MM.1S (cell line): Measurements from ENCODE around the gene EFNA5.

ENCODE experiments used
- DNase-seq: peaks from one replicate; pipeline ENCODE4 v3.0.0-alpha.2; 2015
- H2AFZ ChIP-seq: fragments of 300-600 bp; sonication (generic); 2 replicates; pipeline ENCODE4 v1.6.0; 2016; ENCODE audit warnings: antibody characterized with exemption, low read length
- H3F3A ChIP-seq: fragments of 300-600 bp; sonication (generic); 2 replicates; pipeline ENCODE4 v1.6.1; 2016; ENCODE audit warnings: mild to moderate bottlenecking, antibody characterized with exemption, low read length, moderate library complexity, mixed read lengths; ENCODE audit not compliant: insufficient read depth
- H3K27ac ChIP-seq: fragments of 300-600 bp; sonication (generic); 2 replicates; pipeline ENCODE4 v1.5.1; 2016; ENCODE audit warnings: mild to moderate bottlenecking, low read length
- H3K27me3 ChIP-seq: fragments of 300-600 bp; sonication (generic); replicated peaks from 2 replicates; pipeline ENCODE4 v1.6.0; 2016; ENCODE audit warnings: low read length; ENCODE audit not compliant: insufficient read depth
- H3K36me3 ChIP-seq: fragments of 300-600 bp; sonication (generic); replicated peaks from 2 replicates; pipeline ENCODE4 v1.6.1; 2016; ENCODE audit warnings: mild to moderate bottlenecking, low read length, mixed read lengths; ENCODE audit not compliant: insufficient read depth
- H3K4me1 ChIP-seq: fragments of 300-600 bp; sonication (generic); 2 replicates; pipeline ENCODE4 v1.6.1; 2016; ENCODE audit warnings: low read length, mixed read lengths
- H3K4me2 ChIP-seq: fragments of 300-600 bp; sonication (generic); 2 replicates; pipeline ENCODE4 v1.6.0; 2016; ENCODE audit warnings: low read depth, low read length
- H3K4me3 ChIP-seq: fragments of 300-600 bp; sonication (generic); 2 replicates; pipeline ENCODE4 v1.5.1; 2016; ENCODE audit warnings: low read length, mixed read lengths
- H3K79me2 ChIP-seq: fragments of 300-600 bp; sonication (generic); 2 replicates; pipeline ENCODE4 v1.6.1; 2016; ENCODE audit warnings: mixed run types, low read length, mixed read lengths
- H3K9ac ChIP-seq: fragments of 300-600 bp; sonication (generic); 2 replicates; pipeline ENCODE4 v1.6.1; 2016; ENCODE audit warnings: low read length, mixed read lengths
- H3K9me2 ChIP-seq: fragments of 300-600 bp; sonication (generic); replicated peaks from 2 replicates; pipeline ENCODE4 v1.6.1; 2016; ENCODE audit warnings: mild to moderate bottlenecking, low read length, mixed read lengths; ENCODE audit not compliant: insufficient read depth
- H3K9me3 ChIP-seq: fragments of 300-600 bp; sonication (generic); replicated peaks from 2 replicates; pipeline ENCODE4 v1.6.1; 2016; ENCODE audit warnings: mild to moderate bottlenecking, low read length, mixed read lengths; ENCODE audit not compliant: insufficient read depth
- H4K20me1 ChIP-seq: fragments of 300-600 bp; sonication (generic); 2 replicates; pipeline ENCODE4 v1.6.1; 2016; ENCODE audit warnings: mild to moderate bottlenecking, low read length, moderate library complexity, mixed read lengths; ENCODE audit not compliant: insufficient read depth
- EZH2 ChIP-seq: fragments of 300-600 bp; sonication (generic); optimal IDR thresholded peaks from 2 replicates; pipeline ENCODE3; 2017; ENCODE audit warnings: low read depth, mild to moderate bottlenecking, antibody characterized with exemption, low read length, mixed read lengths
- EZH2phosphoT487 ChIP-seq: fragments of 300-600 bp; sonication (generic); IDR thresholded peaks from 2 replicates; pipeline ENCODE4 v1.6.1; 2018; ENCODE audit warnings: antibody characterized with exemption, low read length
- TF ChIP-seq, protein P1 (sequence below): fragments of 300-600 bp; sonication (generic); IDR thresholded peaks from 2 replicates; pipeline ENCODE4 v1.5.1; 2016; ENCODE audit warnings: antibody characterized with exemption, low read length, mixed read lengths

Gene EFNA5

DNA sequence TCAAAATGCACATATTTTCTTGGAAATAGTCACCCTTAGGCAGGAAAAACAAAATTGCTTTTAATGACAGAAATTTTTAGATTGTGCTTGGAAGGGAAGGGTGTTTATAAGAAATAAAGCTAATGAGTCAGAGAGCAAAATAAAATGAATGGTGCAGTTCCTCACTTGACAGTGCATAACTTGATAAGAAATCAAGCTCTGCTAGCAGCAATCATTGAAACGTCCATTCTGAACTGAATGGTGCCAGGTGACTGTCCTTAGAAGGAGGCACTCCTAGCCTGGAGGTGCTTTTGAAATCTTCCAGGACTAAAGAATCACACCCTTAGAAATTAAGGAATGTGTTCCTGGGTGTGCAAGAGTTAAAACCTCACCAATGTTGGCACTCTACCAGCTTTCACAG is 202.5 kb downstream of the EFNA5 start:
- no peaks in the 10 kb centered on the region for H4K20me1 ChIP-seq
- no peaks in the 10 kb centered on the region for H3K36me3 ChIP-seq
- no peaks in the 10 kb centered on the region for H3F3A ChIP-seq
- no peaks in the 10 kb centered on the region for H3K9me2 ChIP-seq
- no peak overlapping the region for H3K4me3 ChIP-seq
- no peaks in the 10 kb centered on the region for H3K79me2 ChIP-seq
- DNase-seq = no peak
- H3K4me2 ChIP-seq = no peak overlapping the region
- H3K9ac ChIP-seq = no peak overlapping the region
- no peak overlapping the region for H2AFZ ChIP-seq
- no peak overlapping the region for H3K27ac ChIP-seq
- no peaks in the 10 kb centered on the region for H3K9me3 ChIP-seq
- TF ChIP-seq EZH2 (no peak), EZH2phosphoT487 (no peak)
- TF ChIP-seq, protein P1, sequence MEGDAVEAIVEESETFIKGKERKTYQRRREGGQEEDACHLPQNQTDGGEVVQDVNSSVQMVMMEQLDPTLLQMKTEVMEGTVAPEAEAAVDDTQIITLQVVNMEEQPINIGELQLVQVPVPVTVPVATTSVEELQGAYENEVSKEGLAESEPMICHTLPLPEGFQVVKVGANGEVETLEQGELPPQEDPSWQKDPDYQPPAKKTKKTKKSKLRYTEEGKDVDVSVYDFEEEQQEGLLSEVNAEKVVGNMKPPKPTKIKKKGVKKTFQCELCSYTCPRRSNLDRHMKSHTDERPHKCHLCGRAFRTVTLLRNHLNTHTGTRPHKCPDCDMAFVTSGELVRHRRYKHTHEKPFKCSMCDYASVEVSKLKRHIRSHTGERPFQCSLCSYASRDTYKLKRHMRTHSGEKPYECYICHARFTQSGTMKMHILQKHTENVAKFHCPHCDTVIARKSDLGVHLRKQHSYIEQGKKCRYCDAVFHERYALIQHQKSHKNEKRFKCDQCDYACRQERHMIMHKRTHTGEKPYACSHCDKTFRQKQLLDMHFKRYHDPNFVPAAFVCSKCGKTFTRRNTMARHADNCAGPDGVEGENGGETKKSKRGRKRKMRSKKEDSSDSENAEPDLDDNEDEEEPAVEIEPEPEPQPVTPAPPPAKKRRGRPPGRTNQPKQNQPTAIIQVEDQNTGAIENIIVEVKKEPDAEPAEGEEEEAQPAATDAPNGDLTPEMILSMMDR = no peak
- no peaks in the 10 kb centered on the region for H3K27me3 ChIP-seq
- H3K4me1 ChIP-seq = peaks cover 6% of the 10 kb centered on the region; the same call in 1 of the 2 replicates

DNA sequence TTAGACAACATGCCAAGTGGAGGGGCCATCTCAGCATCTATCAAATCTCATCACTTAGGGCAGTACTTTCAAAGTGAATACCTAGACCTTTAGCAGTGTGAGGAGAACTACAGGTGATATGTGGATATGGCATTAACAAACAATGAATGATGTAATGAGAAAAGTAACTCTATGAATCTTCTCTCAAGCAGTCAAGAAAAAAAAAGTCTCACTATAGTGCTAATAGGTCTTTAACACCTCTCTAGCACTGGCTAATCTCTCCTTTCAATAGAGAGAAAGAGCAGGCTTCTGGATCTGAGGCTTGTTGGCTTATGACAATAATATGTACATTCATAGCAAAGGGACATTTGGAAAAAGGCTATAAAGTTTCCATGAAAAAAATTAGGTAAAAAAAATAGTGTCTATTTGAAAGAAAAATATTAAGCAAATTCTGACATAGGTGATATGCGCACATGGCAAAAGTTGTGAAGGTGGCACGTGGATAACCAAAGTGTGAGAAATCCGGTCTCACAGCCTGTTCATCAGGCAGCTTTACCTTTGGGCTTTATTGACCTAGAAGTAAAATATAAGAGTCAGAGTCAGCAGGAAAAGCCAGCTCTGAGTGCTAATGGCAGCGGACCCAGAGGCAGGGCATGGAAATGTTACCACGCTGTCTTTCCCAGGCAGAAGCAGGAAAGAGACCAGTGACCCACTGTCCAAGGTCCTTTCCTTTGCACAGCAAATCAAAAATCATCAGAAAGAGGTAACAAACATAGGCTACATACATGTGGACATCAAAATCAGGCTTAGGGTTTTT is 203.4 kb downstream of the EFNA5 start:
- no peak overlapping the region for H3K4me3 ChIP-seq

DNA sequence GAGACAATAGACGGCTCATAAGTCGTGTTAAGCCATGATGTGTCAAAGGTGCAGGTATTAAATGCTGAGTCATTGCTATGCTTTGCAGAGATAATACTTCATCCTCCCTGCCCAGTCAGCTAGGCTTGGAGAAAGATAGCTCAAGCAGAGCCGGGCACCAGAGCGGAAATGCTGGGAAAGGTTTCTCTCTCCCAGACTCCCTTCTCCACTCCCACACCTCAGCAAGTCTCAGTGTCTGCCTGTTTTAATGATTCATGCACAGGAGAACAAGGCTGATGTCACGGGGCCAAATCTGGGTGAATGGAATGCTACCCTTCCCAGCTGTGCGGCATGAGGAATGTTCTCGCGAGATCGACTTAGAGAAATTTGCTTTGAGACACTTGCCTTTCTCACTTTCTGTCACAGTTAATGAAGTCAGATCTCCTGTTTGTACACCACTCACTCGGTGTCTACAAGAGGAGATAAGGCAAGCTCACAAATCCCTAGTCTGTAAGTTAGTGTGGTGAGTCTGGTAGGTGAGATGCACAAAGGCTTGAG is 204.4 kb downstream of the EFNA5 start:
- Histone ChIP-seq H3K4me3 (no peak overlapping the region), H3K9me2 (no peaks in the 10 kb centered on the region), H3K4me1 (peaks cover 6% of the 10 kb centered on the region; the same call in 1 of the 2 replicates), H3K79me2 (no peaks in the 10 kb centered on the region), H3K9me3 (no peaks in the 10 kb centered on the region), H4K20me1 (no peaks in the 10 kb centered on the region), H3K27ac (no peak overlapping the region), H3F3A (no peaks in the 10 kb centered on the region), H3K4me2 (no peak overlapping the region), H3K27me3 (no peaks in the 10 kb centered on the region), H2AFZ (no peak overlapping the region), H3K36me3 (no peaks in the 10 kb centered on the region), H3K9ac (no peak overlapping the region)
- no peak for DNase-seq
- no peak for TF ChIP-seq EZH2phosphoT487
- no peak for TF ChIP-seq EZH2
- TF ChIP-seq, protein P1 = no peak

More for the DNA sequence above, 203.4 kb downstream of the EFNA5 start:
- H2AFZ ChIP-seq = no peak overlapping the region
- no peaks in the 10 kb centered on the region for H3K27me3 ChIP-seq
- no peaks in the 10 kb centered on the region for H3F3A ChIP-seq
- no peak overlapping the region for H3K27ac ChIP-seq
- H4K20me1 ChIP-seq = no peaks in the 10 kb centered on the region
- no peak overlapping the region for H3K9ac ChIP-seq
- H3K79me2 ChIP-seq = no peaks in the 10 kb centered on the region
- peaks cover 6% of the 10 kb centered on the region; the same call in 1 of the 2 replicates for H3K4me1 ChIP-seq
- no peak for TF ChIP-seq EZH2
- no peak for TF ChIP-seq EZH2phosphoT487
- TF ChIP-seq, protein P1 = no peak
- DNase-seq = no peak
- H3K9me3 ChIP-seq = no peaks in the 10 kb centered on the region
- H3K4me2 ChIP-seq = no peak overlapping the region
- H3K9me2 ChIP-seq = no peaks in the 10 kb centered on the region
- H3K36me3 ChIP-seq = no peaks in the 10 kb centered on the region
